Natural killer cell (primary cell): ENCODE results near the gene GPRASP3. TPM values are rescaled to one million over a fixed set of nuclear protein-coding genes. Genes with fewer than 3 reads are reported as not detected.

Experiments
- ATAC-seq, 3 donors: fragments of 150-1000 bp in 2 of 3; fragments of 200-7000 bp in 1 of 3; cut with Tn5 transposase; 1 replicate in 1 of 3; 2 replicates in 2 of 3; pipeline ENCODE4 v1.10.0; 2021; ENCODE audit warnings: mild to moderate bottlenecking in 2 of 3, moderate library complexity in 2 of 3
- DNase-seq, 2 donors: peaks; one replicate each; pipeline versions ENCODE4 v3.0.0 to v3.0.0-alpha.2; 2013 to 2021; ENCODE audit warnings: mixed read lengths in 1 of 2
- H3K27ac ChIP-seq: one replicate; pipeline ENCODE4 v1.5.1; 2013; ENCODE audit warnings: mild to moderate bottlenecking, low read length
- H3K27me3 ChIP-seq: one replicate; pipeline ENCODE4 v1.6.1; 2013; ENCODE audit warnings: low read length; ENCODE audit not compliant: control insufficient read depth, insufficient read depth
- H3K36me3 ChIP-seq: one replicate; pipeline ENCODE4 v1.6.1; 2013; ENCODE audit warnings: low read length; ENCODE audit not compliant: control insufficient read depth, insufficient read depth
- H3K4me1 ChIP-seq: one replicate; pipeline ENCODE4 v1.6.1; 2013; ENCODE audit warnings: low read length; ENCODE audit not compliant: control insufficient read depth, insufficient read depth
- H3K4me3 ChIP-seq: one replicate; pipeline ENCODE4 v1.5.1; 2013; ENCODE audit warnings: low read length
- H3K9me3 ChIP-seq: one replicate; pipeline ENCODE4 v1.6.1; 2013; ENCODE audit warnings: low read length; ENCODE audit not compliant: control insufficient read depth, insufficient read depth
- H3K27ac Mint-ChIP-seq, 2 donors: one replicate each; pipeline ENCODE4 v1.8.0; 2022; ENCODE audit warnings: mild to moderate bottlenecking in 2 of 2, mixed read lengths in 2 of 2, moderate library complexity in 1 of 2
- H3K27me3 Mint-ChIP-seq, 2 donors: one replicate each; pipeline ENCODE4 v1.8.0; 2022; ENCODE audit warnings: low read depth in 2 of 2, mixed read lengths in 2 of 2
- H3K36me3 Mint-ChIP-seq: one replicate; pipeline ENCODE4 v1.8.0; 2022; ENCODE audit warnings: mixed read lengths
- H3K4me1 Mint-ChIP-seq, 2 donors: one replicate each; pipeline ENCODE4 v1.8.0; 2022; ENCODE audit warnings: mixed read lengths in 2 of 2
- H3K4me3 Mint-ChIP-seq: one replicate; pipeline ENCODE4 v1.8.0; 2022; ENCODE audit warnings: mild to moderate bottlenecking, moderate library complexity, mixed read lengths
- H3K9me3 Mint-ChIP-seq, 2 donors: one replicate each; pipeline ENCODE4 v1.8.0; 2022; ENCODE audit warnings: mixed read lengths in 2 of 2
- WGBS: methylation state at CpG from one replicate; pipeline ENCODE4 v1.1.7; 2013; ENCODE audit warnings: missing lambda C conversion rate; ENCODE audit not compliant: insufficient coverage; 5-methylcytosine and 5-hydroxymethylcytosine counted together
- intact Hi-C: fragments of 100-400 bp; cut with micrococcal nuclease; formaldehyde crosslinking; loops from one replicate; pipeline ENCODE4 v1.14.2; 2022
- total RNA-seq, 4 donors: library from RNA; stranded (reverse); fragments of 120-200 nt in 1 of 4; gene quantifications; one replicate each; pipeline versions ENCODE4 v1.2.3 to v1.2.4, GENCODE V29; 2013 to 2022
- TF ChIP-seq, protein P1 (sequence below): fragments of 200-600 bp; IDR thresholded peaks from one replicate; pipeline ENCODE4 v1.8.0; 2022; ENCODE audit warnings: antibody characterized with exemption

Gene GPRASP3
- total RNA-seq, 3 donors from 2014 or later (not counting 1 experiment from before 2014, with no cell fraction given), result 2.1 to 2.9 (median 2.6) TPM

DNA sequence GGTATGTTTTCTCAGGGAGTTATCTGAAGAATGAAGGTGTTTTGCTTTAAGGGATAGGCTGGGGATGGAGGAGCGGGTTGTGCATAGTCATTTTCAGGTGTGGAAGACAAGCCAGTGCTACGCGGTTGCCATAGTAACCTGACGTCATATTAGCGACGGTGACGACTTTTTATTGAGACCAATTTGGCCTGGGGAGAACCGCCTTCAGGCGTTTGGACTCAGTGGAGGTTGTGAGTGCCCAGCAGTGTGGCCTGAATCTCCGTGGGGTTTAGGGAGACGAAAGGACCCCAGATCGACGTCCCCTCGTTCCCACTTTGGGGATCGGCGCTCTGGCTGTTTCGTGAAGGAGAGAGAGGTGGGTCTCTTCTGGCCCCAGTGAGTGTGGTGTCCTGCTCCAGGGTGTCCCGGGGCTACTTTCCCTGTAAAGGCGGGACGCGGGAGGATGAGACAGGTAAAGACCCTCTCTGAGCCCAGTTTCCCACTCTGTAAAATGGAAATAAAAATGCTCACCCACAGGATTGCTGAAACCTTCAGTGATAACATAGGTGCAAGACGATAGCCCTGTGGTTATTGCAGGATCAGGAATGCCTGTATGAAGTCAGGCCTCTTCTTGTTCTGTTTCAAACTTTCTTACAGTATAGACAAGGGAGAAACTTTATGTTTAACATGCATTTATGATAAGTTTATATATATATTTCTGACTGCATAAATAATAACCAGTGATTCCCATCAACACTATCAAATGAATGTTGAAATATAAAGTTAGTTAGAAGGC is 48.6 kb downstream of the GPRASP3 start:
- TF ChIP-seq, protein P1, sequence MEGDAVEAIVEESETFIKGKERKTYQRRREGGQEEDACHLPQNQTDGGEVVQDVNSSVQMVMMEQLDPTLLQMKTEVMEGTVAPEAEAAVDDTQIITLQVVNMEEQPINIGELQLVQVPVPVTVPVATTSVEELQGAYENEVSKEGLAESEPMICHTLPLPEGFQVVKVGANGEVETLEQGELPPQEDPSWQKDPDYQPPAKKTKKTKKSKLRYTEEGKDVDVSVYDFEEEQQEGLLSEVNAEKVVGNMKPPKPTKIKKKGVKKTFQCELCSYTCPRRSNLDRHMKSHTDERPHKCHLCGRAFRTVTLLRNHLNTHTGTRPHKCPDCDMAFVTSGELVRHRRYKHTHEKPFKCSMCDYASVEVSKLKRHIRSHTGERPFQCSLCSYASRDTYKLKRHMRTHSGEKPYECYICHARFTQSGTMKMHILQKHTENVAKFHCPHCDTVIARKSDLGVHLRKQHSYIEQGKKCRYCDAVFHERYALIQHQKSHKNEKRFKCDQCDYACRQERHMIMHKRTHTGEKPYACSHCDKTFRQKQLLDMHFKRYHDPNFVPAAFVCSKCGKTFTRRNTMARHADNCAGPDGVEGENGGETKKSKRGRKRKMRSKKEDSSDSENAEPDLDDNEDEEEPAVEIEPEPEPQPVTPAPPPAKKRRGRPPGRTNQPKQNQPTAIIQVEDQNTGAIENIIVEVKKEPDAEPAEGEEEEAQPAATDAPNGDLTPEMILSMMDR, result no peak
- DNase-seq, result peak; percentile 72 to 91
- peaks cover 12% of the 10 kb centered on the region in 2 donors for H3K4me1 Mint-ChIP-seq
- peak overlapping the region; percentile 67 for H3K4me3 ChIP-seq
- WGBS, result 0% methylated on average over 17 of the region's 22 CpGs
- H3K27me3 Mint-ChIP-seq, result no peaks in the 10 kb centered on the region
- intact Hi-C loops, result no loop called here
- ATAC-seq, result peak; percentile 81 to 90 (median 87)
- H3K4me1 ChIP-seq, result peaks cover 5% of the 10 kb centered on the region
- H3K36me3 ChIP-seq, result no peaks in the 10 kb centered on the region
- H3K36me3 Mint-ChIP-seq, result no peaks in the 10 kb centered on the region
- no peaks in the 10 kb centered on the region for H3K9me3 ChIP-seq
- peak overlapping the region; percentile 92 to 97 for H3K27ac Mint-ChIP-seq
- peak overlapping the region; percentile 98 for H3K4me3 Mint-ChIP-seq
- no peak overlapping the region for H3K27ac ChIP-seq
- no peaks in the 10 kb centered on the region for H3K9me3 Mint-ChIP-seq
- H3K27me3 ChIP-seq, result no peaks in the 10 kb centered on the region

Other genes with a start within 250 kb of the GPRASP3 start
- not detected for gene TCP11X2, start 248.9 kb upstream of the GPRASP3 start, total RNA-seq
- not detected for gene TMSB15A, start 204.0 kb upstream of the GPRASP3 start, total RNA-seq
- gene ARMCX5, start 121.2 kb upstream of the GPRASP3 start, total RNA-seq, result 10 to 100 TPM in 2 of 3 donors, 1 to 10 TPM in 1; 9.0 to 13.3 (median 13.1) TPM
- gene GPRASP1, start 69.3 kb upstream of the GPRASP3 start, total RNA-seq, result 10 to 100 TPM; 11.2 to 12.6 (median 12.2) TPM
- under 1 TPM; 0.43 to 0.70 (median 0.68) TPM for gene GPRASP2, start 8.3 kb upstream of the GPRASP3 start, total RNA-seq
- under 1 TPM in 1 of 3 donors, not detected in 2; 0.42 TPM for gene RAB40AL, start 216.5 kb downstream of the GPRASP3 start, total RNA-seq